ENCODE results near the gene GAL3ST3. TPM values are rescaled to one million over a fixed set of nuclear protein-coding genes. Genes with fewer than 3 reads are reported as not detected.
A peak's percentile ranks its signal among the peaks of the same experiment; 100 is the strongest.

Gene GAL3ST3
- total RNA-seq, 4 donors from 2014 or later: 0.26 to 2.1 (median 1.9) TPM; not detected in 1

- Histone ChIP-seq H3K27me3 (peaks cover 0 to 3% of the 10 kb centered on the region in 2 donors), H3K27ac (no peak overlapping the region), H3K4me3 (no peak overlapping the region), H3K9me3 (no peaks in the 10 kb centered on the region), H3K36me3 (no peaks in the 10 kb centered on the region), H3K4me1 (peaks cover 3 to 13% of the 10 kb centered on the region in 2 donors)
- intact Hi-C loops (cut with DNase I; ENCODE audit: low total_unique reads): no loop called here
- no peak for DNase-seq
- no peak for TF ChIP-seq POLR2A (IDR thresholded peaks at IDR 0.05)
- no peak for TF ChIP-seq CTCF (IDR thresholded peaks at IDR 0.05)
These were observed 41.7 kb downstream of the GAL3ST3 start for GRCh38 chr11:66007201-66007634.

GRCh38 chr11:66006891-66007176 is 42.1 kb downstream of the GAL3ST3 start:
- H3K27ac ChIP-seq: no peak overlapping the region
- intact Hi-C loops (cut with DNase I; ENCODE audit: low total_unique reads): no loop called here
- H3K9me3 ChIP-seq: no peaks in the 10 kb centered on the region
- TF ChIP-seq CTCF (IDR thresholded peaks at IDR 0.05) (no peak), POLR2A (IDR thresholded peaks at IDR 0.05) (no peak)
- H3K4me1 ChIP-seq: peaks cover 3 to 10% of the 10 kb centered on the region in 2 donors
- DNase-seq: no peak
- H3K36me3 ChIP-seq: no peaks in the 10 kb centered on the region
- H3K4me3 ChIP-seq: no peak overlapping the region
- H3K27me3 ChIP-seq: no peaks in the 10 kb centered on the region

- peaks cover 3 to 8% of the 10 kb centered on the region in 2 donors for H3K4me1 ChIP-seq
- H3K27ac ChIP-seq: no peak overlapping the region
- intact Hi-C loops (cut with DNase I; ENCODE audit: low total_unique reads): no loop called here
- H3K27me3 ChIP-seq: no peaks in the 10 kb centered on the region
- no peaks in the 10 kb centered on the region for H3K9me3 ChIP-seq
- DNase-seq: no peak
- H3K4me3 ChIP-seq: no peak overlapping the region
- no peaks in the 10 kb centered on the region for H3K36me3 ChIP-seq
- TF ChIP-seq CTCF (IDR thresholded peaks at IDR 0.05) (no peak), POLR2A (IDR thresholded peaks at IDR 0.05) (no peak)
These were observed 42.6 kb downstream of the GAL3ST3 start for GRCh38 chr11:66006134-66006890.

GRCh38 chr11:66004186-66004585 is 44.8 kb downstream of the GAL3ST3 start:
- intact Hi-C loops (cut with DNase I; ENCODE audit: low total_unique reads): no loop called here
- TF ChIP-seq POLR2A (IDR thresholded peaks at IDR 0.05): no peak
- TF ChIP-seq CTCF (IDR thresholded peaks at IDR 0.05): no peak
- no peak for DNase-seq
- Histone ChIP-seq H3K27ac (no peak overlapping the region), H3K36me3 (no peaks in the 10 kb centered on the region), H3K4me3 (no peak overlapping the region), H3K4me1 (peaks cover 6 to 11% of the 10 kb centered on the region in 2 donors), H3K27me3 (no peaks in the 10 kb centered on the region), H3K9me3 (no peaks in the 10 kb centered on the region)

- no peak for DNase-seq
- intact Hi-C loops (cut with DNase I; ENCODE audit: low total_unique reads): no loop called here
- TF ChIP-seq POLR2A (IDR thresholded peaks at IDR 0.05): no peak
- TF ChIP-seq CTCF (IDR thresholded peaks at IDR 0.05): no peak
- Histone ChIP-seq H3K27ac (peak overlapping the region; percentile 89 to 95), H3K27me3 (no peaks in the 10 kb centered on the region), H3K36me3 (no peaks in the 10 kb centered on the region), H3K4me3 (peak overlapping the region; percentile 81 to 90), H3K4me1 (peaks cover 6 to 12% of the 10 kb centered on the region in 2 donors), H3K9me3 (no peaks in the 10 kb centered on the region)
These were observed 45.7 kb downstream of the GAL3ST3 start for GRCh38 chr11:66003291-66003690.

Measured in uterus (tissue), 4 donors.